CD4-positive, alpha-beta memory T cell (primary cell): ENCODE results near the gene TWF2. TPM values are rescaled to one million over a fixed set of nuclear protein-coding genes. Genes with fewer than 3 reads are reported as not detected.

Experiments
- CTCF ChIA-PET: fragments of 350-600 bp; sonication (Branson Sonifier 250); formaldehyde crosslinking; loops from one replicate; lab custom pipeline; 2021; ENCODE audit warnings: inconsistent platforms; ENCODE audit not compliant: partially characterized antibody; lab: Charles Lee
- POLR2A ChIA-PET: fragments of 350-600 bp; sonication (Branson Sonifier 250); formaldehyde crosslinking; loops from one replicate; lab custom pipeline; 2021; ENCODE audit not compliant: partially characterized antibody; lab: Charles Lee
- DNase-seq, 5 donors: peaks; one replicate each; pipeline versions ENCODE4 v3.0.0 to v3.0.0-alpha.2; 2020 to 2022; ENCODE audit warnings: mixed read lengths in 1 of 5
- H3K27ac ChIP-seq: one replicate; pipeline ENCODE4 v1.7.0; 2013; ENCODE audit warnings: low read depth, low read length
- H3K27me3 ChIP-seq: 2 replicates; pipeline ENCODE4 v1.7.0; 2013; ENCODE audit warnings: mild to moderate bottlenecking, low read length, moderate library complexity; ENCODE audit not compliant: insufficient read depth
- H3K36me3 ChIP-seq: 2 replicates; pipeline ENCODE4 v1.7.0; 2013; ENCODE audit warnings: mild to moderate bottlenecking, low read length, moderate library complexity; ENCODE audit not compliant: insufficient read depth
- H3K4me1 ChIP-seq: 2 replicates; pipeline ENCODE4 v1.7.0; 2013; ENCODE audit warnings: mild to moderate bottlenecking, low read length, moderate library complexity; ENCODE audit not compliant: insufficient read depth
- H3K4me3 ChIP-seq, 2 donors: one replicate each; pipeline ENCODE4 v1.7.0; 2013; ENCODE audit warnings: low read length in 2 of 2, mild to moderate bottlenecking in 1 of 2
- H3K9me3 ChIP-seq, 2 donors: one replicate each; pipeline ENCODE4 v1.7.0; 2013; ENCODE audit warnings: low read length in 2 of 2, control low read depth in 1 of 2; ENCODE audit not compliant: control insufficient read depth in 1 of 2
- H3K27ac Mint-ChIP-seq, 7 donors: one replicate each; pipeline ENCODE4 v1.8.0; 2020 to 2021; ENCODE audit warnings: mixed read lengths in 7 of 7, mild to moderate bottlenecking in 6 of 7, inconsistent platforms in 3 of 7, moderate library complexity in 3 of 7
- H3K27me3 Mint-ChIP-seq, 2 donors: one replicate each; pipeline ENCODE4 v1.8.0; 2020 to 2021; ENCODE audit warnings: mixed read lengths in 2 of 2
- H3K36me3 Mint-ChIP-seq, 2 donors: one replicate each; pipeline ENCODE4 v1.8.0; 2020 to 2021; ENCODE audit warnings: mixed read lengths in 2 of 2, inconsistent platforms in 1 of 2, mild to moderate bottlenecking in 1 of 2
- H3K4me1 Mint-ChIP-seq, 4 donors: one replicate each; pipeline ENCODE4 v1.8.0; 2020 to 2021; ENCODE audit warnings: mixed read lengths in 4 of 4, mild to moderate bottlenecking in 1 of 4
- H3K4me3 Mint-ChIP-seq, 8 donors: one replicate each; pipeline ENCODE4 v1.8.0; 2020 to 2021; ENCODE audit warnings: mixed read lengths in 8 of 8, mild to moderate bottlenecking in 7 of 8, moderate library complexity in 6 of 8, inconsistent platforms in 3 of 8
- H3K9me3 Mint-ChIP-seq, 8 donors: one replicate each; pipeline ENCODE4 v1.8.0; 2020 to 2021; ENCODE audit warnings: mixed read lengths in 8 of 8, mild to moderate bottlenecking in 5 of 8, inconsistent platforms in 3 of 8, moderate library complexity in 1 of 8
- intact Hi-C: fragments of 100-400 bp; cut with micrococcal nuclease; formaldehyde crosslinking; loops from one replicate; pipeline ENCODE4 v1.15.1; 2023
- polyA plus RNA-seq, 2 donors: library from polyadenylated mRNA; unstranded; fragments of 300-500 nt; fragmentation: Illumina TruSeq; gene quantifications; one replicate each; pipeline ENCODE4 v1.2.3, GENCODE V29; 2021
- total RNA-seq, 2 experiments: library from RNA; stranded (reverse); gene quantifications; one replicate each; pipeline ENCODE4 v1.2.3, GENCODE V29; 2021

Gene TWF2
- total and polyA plus RNA-seq, 4 experiments from 2014 or later, result 69.3 to 124 (median 98.9) TPM

GRCh38 chr3:52210037-52210436 is 28.9 kb downstream of the TWF2 start:
- Mint-ChIP-seq H3K27ac (peak overlapping the region in 4 of 7 donors; percentile 0 to 74 (median 42)), H3K9me3 (no peaks in the 10 kb centered on the region), H3K27me3 (no peaks in the 10 kb centered on the region), H3K36me3 (peaks cover 75 to 93% of the 10 kb centered on the region in 2 donors), H3K4me1 (peaks cover 11 to 23% (median 11%) of the 10 kb centered on the region in 4 donors), H3K4me3 (no peak overlapping the region)
- peaks cover 6% of the 10 kb centered on the region for H3K4me1 ChIP-seq
- H3K36me3 ChIP-seq, result peaks cover 83% of the 10 kb centered on the region
- H3K4me3 ChIP-seq, result no peak overlapping the region
- ChIA-PET POLR2A (interaction anchor here (1.0 to 3.4 kb wide), 3 partner anchors 11 to 37 kb away, joined by 3 to 11 read pairs (median 4); no protein-coding TSS in a partner anchor), CTCF (interaction anchor here (1.0 to 3.1 kb wide), 4 partner anchors 9 to 208 kb away, joined by 3 to 13 read pairs (median 6); no protein-coding TSS in a partner anchor)
- no peak for DNase-seq
- no peak overlapping the region for H3K27ac ChIP-seq
- no peaks in the 10 kb centered on the region for H3K27me3 ChIP-seq
- no peaks in the 10 kb centered on the region for H3K9me3 ChIP-seq
- intact Hi-C loops, result no loop called here

- Mint-ChIP-seq H3K27ac (peak overlapping the region in 4 of 7 donors; percentile 11 to 62 (median 51)), H3K4me3 (no peak overlapping the region), H3K4me1 (peaks cover 4 to 18% (median 10%) of the 10 kb centered on the region in 4 donors), H3K27me3 (no peaks in the 10 kb centered on the region), H3K9me3 (no peaks in the 10 kb centered on the region), H3K36me3 (peaks cover 78 to 94% of the 10 kb centered on the region in 2 donors)
- H3K9me3 ChIP-seq, result no peaks in the 10 kb centered on the region
- POLR2A ChIA-PET, result interaction anchor here (1.3 to 1.4 kb wide), 2 partner anchors 9 kb away, joined by 4 read pairs; no protein-coding TSS in a partner anchor
- no peak overlapping the region for H3K27ac ChIP-seq
- peaks cover 86% of the 10 kb centered on the region for H3K36me3 ChIP-seq
- DNase-seq, result no peak
- CTCF ChIA-PET, result interaction anchor here (1.4 to 3.0 kb wide), 3 partner anchors 11 to 207 kb away, joined by 3 to 15 read pairs (median 4); no protein-coding TSS in a partner anchor
- intact Hi-C loops, result no loop called here
- no peak overlapping the region for H3K4me3 ChIP-seq
- H3K4me1 ChIP-seq, result no peaks in the 10 kb centered on the region
- no peaks in the 10 kb centered on the region for H3K27me3 ChIP-seq
Observed at GRCh38 chr3:52208556-52208955, 30.4 kb downstream of the TWF2 start.

GRCh38 chr3:52205727-52206372 is 33.1 kb downstream of the TWF2 start:
- no peak overlapping the region for H3K4me3 ChIP-seq
- Mint-ChIP-seq H3K27ac (peak overlapping the region in 4 of 7 donors; percentile 11 to 46 (median 32)), H3K4me1 (peaks cover 15 to 40% (median 24%) of the 10 kb centered on the region in 4 donors), H3K9me3 (no peaks in the 10 kb centered on the region), H3K36me3 (peaks cover 77 to 94% of the 10 kb centered on the region in 2 donors), H3K4me3 (no peak overlapping the region), H3K27me3 (no peaks in the 10 kb centered on the region)
- CTCF ChIA-PET, result interaction anchor here (1.1 to 3.0 kb wide), 3 partner anchors 11 to 20 kb away, joined by 5 to 21 read pairs (median 8); partner anchors contain the start of gene TLR9
- H3K9me3 ChIP-seq, result no peaks in the 10 kb centered on the region
- H3K27me3 ChIP-seq, result no peaks in the 10 kb centered on the region
- peaks cover 72% of the 10 kb centered on the region for H3K36me3 ChIP-seq
- no peak overlapping the region for H3K27ac ChIP-seq
- no peak for DNase-seq
- POLR2A ChIA-PET, result no interaction called here
- intact Hi-C loops, result no loop called here
- H3K4me1 ChIP-seq, result peaks cover 16% of the 10 kb centered on the region

GRCh38 chr3:52204337-52205073 is 34.5 kb downstream of the TWF2 start:
- no peaks in the 10 kb centered on the region for H3K9me3 Mint-ChIP-seq
- no peak for DNase-seq
- no peaks in the 10 kb centered on the region for H3K27me3 Mint-ChIP-seq
- Histone ChIP-seq H3K27ac (no peak overlapping the region), H3K27me3 (no peaks in the 10 kb centered on the region), H3K9me3 (no peaks in the 10 kb centered on the region), H3K4me3 (no peak overlapping the region), H3K36me3 (peaks cover 63% of the 10 kb centered on the region), H3K4me1 (peaks cover 28% of the 10 kb centered on the region)
- H3K27ac Mint-ChIP-seq, result peak overlapping the region in 3 of 7 donors; percentile 42 to 50 (median 46)
- no peak overlapping the region for H3K4me3 Mint-ChIP-seq
- peaks cover 17 to 49% (median 29%) of the 10 kb centered on the region in 4 donors for H3K4me1 Mint-ChIP-seq
- intact Hi-C loops, result no loop called here
- peaks cover 70 to 84% of the 10 kb centered on the region in 2 donors for H3K36me3 Mint-ChIP-seq
- ChIA-PET CTCF (interaction anchor here (1.8 to 3.0 kb wide), 2 partner anchors 13 to 16 kb away, joined by 8 to 21 read pairs; no protein-coding TSS in a partner anchor), POLR2A (interaction anchor here (0.6 to 1.7 kb wide), 3 partner anchors 13 to 16 kb away, joined by 3 to 4 read pairs (median 4); no protein-coding TSS in a partner anchor)

GRCh38 chr3:52203701-52204100 is 35.3 kb downstream of the TWF2 start:
- Histone ChIP-seq H3K27me3 (no peaks in the 10 kb centered on the region), H3K9me3 (no peaks in the 10 kb centered on the region), H3K4me3 (no peak overlapping the region), H3K36me3 (peaks cover 64% of the 10 kb centered on the region), H3K27ac (no peak overlapping the region), H3K4me1 (peaks cover 36% of the 10 kb centered on the region)
- H3K36me3 Mint-ChIP-seq, result peaks cover 67 to 83% of the 10 kb centered on the region in 2 donors
- no peak overlapping the region for H3K4me3 Mint-ChIP-seq
- peak overlapping the region in 4 of 7 donors; percentile 31 to 52 (median 46) for H3K27ac Mint-ChIP-seq
- no peaks in the 10 kb centered on the region for H3K9me3 Mint-ChIP-seq
- CTCF ChIA-PET, result interaction anchor here (3.0 kb wide), 1 partner anchor 17 kb away, joined by 21 read pairs; no protein-coding TSS in a partner anchor
- H3K27me3 Mint-ChIP-seq, result no peaks in the 10 kb centered on the region
- POLR2A ChIA-PET, result interaction anchor here (1.2 to 1.7 kb wide), 2 partner anchors 13 to 17 kb away, joined by 4 read pairs; no protein-coding TSS in a partner anchor
- intact Hi-C loops, result no loop called here
- H3K4me1 Mint-ChIP-seq, result peaks cover 25 to 58% (median 37%) of the 10 kb centered on the region in 4 donors
- no peak for DNase-seq

- ChIA-PET CTCF (interaction anchor here (0.9 to 1.2 kb wide), 2 partner anchors 18 to 166 kb away, joined by 3 to 5 read pairs; no protein-coding TSS in a partner anchor), POLR2A (no interaction called here)
- Mint-ChIP-seq H3K27me3 (no peaks in the 10 kb centered on the region), H3K27ac (peak overlapping the region in 6 of 7 donors; percentile 53 to 68 (median 63)), H3K4me3 (peak overlapping the region in 1 of 8 donors; percentile 38), H3K9me3 (no peaks in the 10 kb centered on the region), H3K4me1 (peaks cover 29 to 58% (median 44%) of the 10 kb centered on the region in 4 donors), H3K36me3 (peaks cover 56 to 76% of the 10 kb centered on the region in 2 donors)
- peaks cover 52% of the 10 kb centered on the region for H3K36me3 ChIP-seq
- no peak overlapping the region for H3K4me3 ChIP-seq
- no peak overlapping the region for H3K27ac ChIP-seq
- peaks cover 44% of the 10 kb centered on the region for H3K4me1 ChIP-seq
- DNase-seq, result no peak
- no peaks in the 10 kb centered on the region for H3K27me3 ChIP-seq
- intact Hi-C loops, result no loop called here
- H3K9me3 ChIP-seq, result no peaks in the 10 kb centered on the region
Observed at GRCh38 chr3:52202384-52203077, 36.4 kb downstream of the TWF2 start.
